ENCODE results near the gene FAM171A2.

Gene FAM171A2

DNA sequence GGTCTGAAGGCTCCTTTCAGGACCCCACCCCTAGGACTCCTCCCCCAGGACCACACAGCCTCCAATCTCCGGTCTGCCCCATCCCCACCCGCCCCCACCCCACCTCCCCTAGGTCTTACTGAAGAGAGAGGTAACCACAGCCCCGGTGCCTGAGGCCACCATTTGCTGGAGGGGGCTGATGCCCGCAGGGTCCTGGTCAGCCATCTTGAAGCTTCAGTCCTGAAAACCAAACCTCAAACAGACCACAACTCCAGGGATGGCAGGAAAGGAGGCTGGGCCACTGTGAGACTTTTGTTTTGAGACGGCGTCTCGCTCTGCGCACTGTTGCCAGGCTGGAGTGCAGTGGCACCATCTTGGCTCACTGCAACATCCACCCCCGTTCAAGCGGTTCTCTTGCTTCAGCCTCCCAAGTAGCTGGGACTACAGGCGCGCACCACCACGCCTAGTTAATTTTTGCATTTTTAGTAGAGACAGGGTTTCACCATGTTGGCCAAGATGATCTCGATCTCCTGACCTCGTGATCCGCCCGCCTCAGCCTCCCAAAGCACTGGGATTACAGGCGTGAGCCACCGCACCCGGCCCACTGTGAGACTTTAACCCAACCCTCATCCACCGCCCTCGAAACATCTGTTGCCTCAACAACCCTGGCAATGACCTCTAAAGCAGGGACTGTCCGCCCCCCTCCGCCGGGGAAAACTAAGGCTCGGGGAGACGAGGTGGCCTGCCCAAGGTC, 40.1 kb downstream of the FAM171A2 start:
- DNase-seq (ENCODE audit: low read depth): no peak

DNA sequence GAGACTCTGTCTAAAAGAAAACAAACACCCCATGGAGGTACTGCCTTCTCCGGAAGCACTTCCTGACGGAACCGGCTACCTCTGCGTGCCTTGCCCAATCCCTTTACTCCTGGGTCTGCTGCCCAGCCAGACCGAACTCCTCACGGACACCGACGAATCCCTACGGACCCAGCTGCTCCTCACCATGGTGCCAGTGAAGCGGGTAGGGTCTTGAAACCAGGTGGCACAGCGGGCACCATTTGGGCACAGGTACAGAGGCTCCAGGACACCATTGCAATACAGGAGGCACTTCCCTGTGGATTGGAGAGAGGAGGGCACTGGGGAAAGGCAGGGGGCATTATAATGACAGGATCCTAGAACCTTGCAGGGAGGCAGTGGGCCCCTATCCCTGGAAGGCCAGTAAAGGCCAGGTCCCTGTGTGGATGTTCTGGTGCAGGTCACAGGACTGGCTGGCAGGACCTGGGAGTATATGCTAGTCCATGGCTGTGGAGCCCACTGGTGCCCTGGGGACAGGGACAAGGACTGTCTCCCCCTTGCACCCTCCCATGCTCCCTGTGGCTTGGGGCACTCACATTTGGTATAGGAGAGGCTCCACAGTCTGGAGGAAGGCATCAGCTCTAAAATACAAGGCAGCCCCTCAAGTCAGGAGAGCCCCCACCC, 41.3 kb downstream of the FAM171A2 start:
- no peak for DNase-seq (ENCODE audit: low read depth)

DNA sequence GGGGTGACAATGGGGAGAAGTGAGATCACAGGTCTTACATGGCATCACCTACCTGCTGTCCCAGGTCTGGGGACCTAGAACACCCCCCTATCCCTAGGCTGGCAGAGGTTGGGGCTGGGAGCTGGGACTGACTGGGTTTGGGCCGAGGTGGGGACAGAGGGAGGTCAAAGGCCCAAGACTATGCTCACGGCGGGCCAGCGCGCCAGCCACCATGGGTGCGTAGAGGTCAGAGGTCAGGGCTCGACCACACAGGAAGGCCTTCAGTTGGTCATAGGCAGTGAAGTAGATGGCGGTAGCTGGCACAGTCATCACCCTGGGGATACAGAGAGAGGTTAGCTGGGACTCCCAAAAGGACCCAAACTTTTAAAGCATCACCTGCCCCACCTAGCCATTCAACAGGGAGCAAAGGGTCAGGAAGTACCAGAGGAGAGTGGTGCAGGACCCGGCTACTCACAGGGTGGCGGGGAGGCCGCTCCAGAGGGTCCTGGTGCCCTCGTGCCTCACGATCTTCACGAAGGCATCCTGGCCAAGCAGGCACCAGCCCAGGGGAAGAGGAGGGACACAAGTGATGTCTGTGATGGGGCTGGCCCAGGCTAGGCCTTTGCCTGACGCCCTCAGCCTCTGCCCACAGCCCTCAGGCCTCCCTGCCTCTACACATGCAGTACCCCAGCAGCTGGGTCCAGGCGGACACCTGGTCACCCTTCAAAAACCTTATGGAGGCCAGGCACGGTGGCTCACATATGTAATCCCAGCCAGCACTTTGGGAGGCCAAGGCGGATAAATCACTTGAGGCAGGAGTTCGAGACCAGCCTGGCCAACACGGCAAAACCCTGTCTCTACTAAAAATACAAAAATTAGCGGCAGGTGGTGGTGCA, 42.2 kb downstream of the FAM171A2 start:
- DNase-seq (ENCODE audit: low read depth): no peak

DNA sequence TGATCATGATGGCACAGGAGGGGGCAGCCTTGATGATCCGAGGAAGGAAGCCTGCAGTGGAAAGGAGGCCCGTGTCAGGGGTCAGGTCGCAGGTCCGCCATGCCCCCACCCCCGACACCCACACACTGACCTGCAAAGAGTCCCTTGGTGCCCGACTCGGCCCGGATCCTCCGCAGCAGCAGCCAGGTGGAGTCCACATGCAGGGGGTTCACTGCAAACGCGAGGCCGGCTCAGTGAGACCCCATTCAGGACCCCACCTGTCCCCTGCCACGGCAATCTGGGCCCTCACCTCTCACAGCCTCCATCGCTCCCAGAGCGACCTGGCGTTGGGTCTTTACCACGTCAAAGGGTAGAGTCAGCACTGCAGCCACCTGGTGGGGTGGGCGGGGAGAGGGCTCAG, 43.6 kb downstream of the FAM171A2 start:
- DNase-seq (ENCODE audit: low read depth): no peak

DNA sequence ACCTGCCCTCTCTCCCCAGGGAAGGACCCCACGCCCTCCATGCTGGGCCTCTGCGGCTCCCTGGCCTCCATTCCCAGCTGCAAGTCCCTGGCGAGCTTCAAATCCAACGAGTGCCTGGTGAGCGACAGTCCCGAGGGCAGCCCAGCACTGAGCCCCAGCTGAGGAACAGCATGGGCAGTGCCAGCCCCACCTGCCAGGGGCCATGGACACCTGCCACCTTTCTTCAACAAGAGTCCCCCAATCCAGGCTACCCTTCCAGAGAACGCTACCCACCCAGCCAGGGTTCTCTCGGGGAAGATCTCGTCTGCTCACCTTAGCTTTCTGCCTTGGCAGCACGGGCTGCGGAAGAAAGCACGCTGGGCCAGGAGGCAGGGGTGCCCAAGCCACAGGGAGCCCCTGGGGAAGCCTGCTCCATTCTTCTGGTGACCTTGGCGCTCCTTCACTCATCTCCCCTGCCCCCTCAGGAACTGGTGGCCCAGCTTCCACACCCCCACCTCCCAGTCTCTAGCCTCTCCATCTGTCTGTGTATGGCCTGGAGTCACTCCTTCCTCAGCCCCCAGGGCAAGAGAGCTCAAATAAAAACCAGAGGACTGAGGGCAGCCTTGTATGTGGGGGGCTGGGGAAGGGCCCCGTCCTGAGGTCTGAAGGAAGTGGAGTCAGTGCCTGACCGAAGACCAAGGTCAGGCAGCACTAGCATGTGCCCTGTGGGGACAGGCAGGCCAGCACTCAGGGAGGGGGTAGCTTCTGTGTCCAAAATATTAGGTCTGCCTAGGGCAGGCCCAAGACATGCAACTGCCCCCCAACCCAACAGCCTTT, 45.4 kb downstream of the FAM171A2 start:
- DNase-seq (ENCODE audit: low read depth): no peak

DNA sequence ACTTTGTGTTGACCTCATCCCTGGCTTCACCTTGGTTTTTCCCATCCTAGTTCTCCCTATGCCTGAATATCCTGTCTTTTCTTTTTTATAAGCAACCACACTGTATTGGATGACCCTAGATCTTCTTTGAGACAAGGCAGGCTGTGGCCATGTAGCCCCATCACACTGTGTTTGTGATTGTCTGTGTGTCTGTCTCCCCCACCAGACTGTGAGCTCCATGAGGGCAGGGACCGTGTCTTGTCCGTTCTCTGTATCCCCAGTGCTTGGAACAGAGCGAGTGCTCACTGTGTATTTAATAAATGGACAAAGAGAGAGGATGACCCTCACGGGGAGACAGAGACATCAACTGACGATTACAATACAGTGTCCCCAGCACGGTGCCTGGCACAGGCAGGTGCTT, 46.1 kb downstream of the FAM171A2 start:
- no peak for DNase-seq (ENCODE audit: low read depth)

DNA sequence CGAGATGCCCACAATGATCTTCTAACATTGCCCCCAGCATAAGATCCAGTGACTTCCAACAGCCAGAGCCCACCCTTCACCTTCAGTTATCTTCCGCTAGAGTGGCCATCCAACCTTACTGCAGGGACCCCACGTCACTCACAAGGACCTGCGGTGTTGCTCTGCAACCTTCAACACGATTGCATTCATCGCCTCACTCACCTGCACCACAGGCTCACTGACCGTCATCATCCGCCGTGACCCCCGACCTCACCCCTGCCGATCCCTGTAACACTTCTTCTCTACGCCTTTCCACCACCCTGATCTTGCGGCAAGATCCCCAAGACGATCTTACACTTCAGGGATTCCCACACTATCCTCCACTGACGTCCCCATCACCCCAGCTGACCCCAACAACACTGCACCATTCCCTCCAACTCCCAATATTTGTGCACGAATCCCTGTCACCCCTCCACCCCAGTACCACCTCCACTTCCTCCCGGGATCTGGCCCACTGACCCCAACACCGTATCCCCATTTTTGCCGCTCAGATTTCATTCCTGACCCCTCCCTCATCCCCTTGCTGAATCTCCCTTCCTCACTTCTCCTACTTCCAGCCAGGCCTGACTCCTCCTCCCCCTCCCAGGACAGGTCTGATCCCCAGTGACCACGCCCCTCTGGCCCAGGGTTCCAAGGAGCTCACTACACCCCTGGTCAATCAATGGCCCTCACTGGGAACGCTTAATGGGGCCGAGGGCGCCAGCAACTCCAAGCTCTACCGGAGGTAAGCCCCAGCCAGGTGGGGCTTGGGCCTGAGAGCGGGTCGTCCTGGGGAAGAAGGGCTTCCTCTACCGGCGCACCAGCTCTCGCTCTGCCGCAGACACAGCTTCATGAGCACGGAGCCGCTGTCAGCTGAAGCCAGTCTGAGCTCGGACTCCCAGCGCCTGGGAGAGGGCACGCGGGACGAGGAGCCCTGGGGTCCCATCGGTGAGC, 47.6 kb downstream of the FAM171A2 start:
- no peak for DNase-seq (ENCODE audit: low read depth)

DNA sequence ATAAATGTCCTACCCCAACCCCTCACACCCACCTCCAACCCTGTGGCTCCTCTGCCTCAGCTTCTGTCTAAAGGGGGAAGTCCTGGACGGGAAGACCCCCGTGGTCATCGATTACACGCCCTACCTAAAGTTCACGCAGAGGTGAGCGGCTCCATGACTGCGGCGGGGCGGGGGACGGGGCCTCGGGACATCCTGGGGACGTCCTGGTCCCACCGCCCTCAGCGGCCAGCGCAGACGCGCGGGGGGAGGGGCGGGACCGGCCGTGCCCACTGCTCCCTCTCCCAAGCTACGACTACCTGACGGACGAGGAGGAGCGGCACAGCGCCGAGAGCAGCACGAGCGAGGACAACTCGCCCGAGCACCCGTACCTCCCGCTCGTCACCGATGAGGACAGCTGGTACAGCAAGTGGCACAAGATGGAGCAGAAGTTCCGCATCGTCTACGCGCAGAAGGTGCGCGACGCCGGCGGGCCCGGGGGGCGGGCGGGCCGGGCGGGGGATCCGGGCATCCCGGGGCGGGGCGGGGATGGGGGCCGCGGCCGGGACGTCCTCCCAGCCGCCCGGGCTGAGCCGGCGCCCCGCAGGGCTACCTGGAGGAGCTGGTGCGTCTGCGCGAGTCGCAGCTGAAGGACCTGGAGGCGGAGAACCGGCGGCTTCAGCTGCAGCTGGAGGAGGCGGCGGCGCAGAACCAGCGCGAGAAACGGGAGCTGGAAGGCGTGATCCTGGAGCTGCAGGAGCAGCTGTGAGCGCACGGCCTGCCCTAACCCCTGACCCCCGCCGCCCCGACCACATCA, 48.6 kb downstream of the FAM171A2 start:
- DNase-seq (ENCODE audit: low read depth): no peak

DNA sequence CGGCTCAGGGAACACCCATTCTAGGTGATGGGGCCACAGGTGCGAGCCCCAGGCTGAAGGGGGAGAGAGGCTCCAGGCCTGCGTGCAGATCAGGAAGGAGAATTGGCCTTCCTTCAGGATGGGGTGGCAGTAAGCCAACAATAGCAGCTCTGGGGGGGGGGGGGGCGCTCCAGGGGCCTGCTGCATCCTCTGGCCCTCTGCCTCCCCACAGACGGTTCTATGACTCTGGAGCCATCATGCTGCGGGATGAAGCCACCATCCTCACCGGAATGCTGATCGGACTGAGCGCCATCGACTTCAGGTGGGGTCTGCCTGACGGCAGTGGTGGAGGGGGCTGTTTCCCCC, 49.2 kb downstream of the FAM171A2 start:
- DNase-seq (ENCODE audit: low read depth): no peak

DNA sequence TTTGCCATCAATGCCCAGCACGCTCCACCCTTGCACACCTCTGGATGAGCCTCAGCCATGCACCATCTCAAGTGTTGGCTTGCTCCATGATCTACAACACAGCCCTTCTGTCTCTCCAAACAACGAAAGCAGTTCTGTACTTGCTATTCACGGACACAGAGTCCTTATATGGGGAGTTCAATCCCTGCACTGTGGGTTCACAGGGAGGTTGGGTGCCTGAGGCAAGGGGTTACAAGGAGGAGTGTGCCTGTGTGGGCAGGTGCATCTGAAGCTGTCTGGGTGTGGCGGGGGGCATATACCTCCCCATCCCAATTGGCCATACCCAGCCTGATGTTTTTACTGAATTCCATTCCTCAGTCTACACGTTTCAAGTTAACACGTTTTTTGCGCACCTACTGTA, 49.6 kb downstream of the FAM171A2 start:
- no peak for DNase-seq (ENCODE audit: low read depth)

DNA sequence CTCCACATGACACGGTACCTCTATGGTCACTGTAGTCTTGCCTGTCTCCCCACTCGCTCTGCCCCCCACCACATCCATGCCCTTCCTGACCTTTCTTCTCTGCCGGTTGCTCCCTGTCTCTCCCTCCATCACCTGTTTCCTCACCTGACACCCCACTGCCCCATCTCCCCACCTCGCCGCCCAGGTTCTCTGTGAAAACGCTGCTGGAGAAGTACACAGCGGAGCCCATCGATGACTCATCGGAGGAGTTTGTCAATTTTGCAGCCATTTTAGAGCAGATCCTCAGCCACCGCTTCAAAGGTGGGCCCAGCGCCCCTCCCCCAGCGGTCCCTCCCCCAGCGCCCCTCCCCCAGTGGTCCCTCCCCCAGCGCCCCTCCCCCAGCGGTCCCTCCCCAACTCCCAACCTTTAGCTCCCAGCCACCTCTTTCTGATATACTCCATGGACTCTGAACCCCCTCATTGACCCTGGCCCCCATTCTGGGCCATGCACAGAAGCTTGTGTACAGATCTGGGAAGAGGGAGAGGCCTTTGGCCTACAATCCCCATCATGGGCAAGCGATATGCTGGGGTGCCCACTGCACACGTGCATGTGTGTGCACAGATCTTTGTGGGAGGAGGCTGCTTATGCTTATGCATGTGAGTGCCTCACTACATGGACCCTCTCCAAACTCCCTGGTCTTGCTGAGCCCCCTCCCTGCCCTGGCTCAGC, 51.1 kb downstream of the FAM171A2 start:
- no peak for DNase-seq (ENCODE audit: low read depth)

DNA sequence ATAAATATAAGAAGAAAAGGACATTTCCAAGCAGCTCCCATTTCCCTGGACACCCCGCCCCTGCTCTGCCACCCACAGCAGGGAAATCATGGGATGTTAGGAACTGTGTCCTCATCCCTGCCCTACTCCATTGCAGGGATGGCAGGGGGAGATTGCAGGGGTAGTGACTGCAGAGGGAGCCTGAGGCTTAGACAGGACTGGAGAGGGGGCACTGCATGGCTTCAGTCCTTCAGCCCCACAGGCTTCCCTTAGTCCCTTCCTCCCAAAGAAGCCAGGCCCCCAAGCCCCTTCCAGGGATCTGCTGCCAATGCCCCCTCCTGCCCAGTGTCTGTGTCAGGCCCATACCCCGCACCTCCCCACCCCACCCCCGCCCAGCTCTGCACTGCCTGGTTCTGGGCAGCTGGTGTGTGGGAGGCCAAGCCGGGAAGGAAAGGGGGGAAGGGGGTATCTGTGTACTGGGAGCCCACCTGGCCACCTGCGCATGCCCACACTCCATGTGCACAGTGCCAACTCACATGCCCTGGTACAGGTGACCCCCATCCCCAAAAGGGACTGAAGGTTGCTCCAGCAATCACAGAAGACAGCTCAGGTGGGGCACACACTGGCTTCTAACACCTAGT, 52.0 kb downstream of the FAM171A2 start:
- no peak for DNase-seq (ENCODE audit: low read depth)

DNA sequence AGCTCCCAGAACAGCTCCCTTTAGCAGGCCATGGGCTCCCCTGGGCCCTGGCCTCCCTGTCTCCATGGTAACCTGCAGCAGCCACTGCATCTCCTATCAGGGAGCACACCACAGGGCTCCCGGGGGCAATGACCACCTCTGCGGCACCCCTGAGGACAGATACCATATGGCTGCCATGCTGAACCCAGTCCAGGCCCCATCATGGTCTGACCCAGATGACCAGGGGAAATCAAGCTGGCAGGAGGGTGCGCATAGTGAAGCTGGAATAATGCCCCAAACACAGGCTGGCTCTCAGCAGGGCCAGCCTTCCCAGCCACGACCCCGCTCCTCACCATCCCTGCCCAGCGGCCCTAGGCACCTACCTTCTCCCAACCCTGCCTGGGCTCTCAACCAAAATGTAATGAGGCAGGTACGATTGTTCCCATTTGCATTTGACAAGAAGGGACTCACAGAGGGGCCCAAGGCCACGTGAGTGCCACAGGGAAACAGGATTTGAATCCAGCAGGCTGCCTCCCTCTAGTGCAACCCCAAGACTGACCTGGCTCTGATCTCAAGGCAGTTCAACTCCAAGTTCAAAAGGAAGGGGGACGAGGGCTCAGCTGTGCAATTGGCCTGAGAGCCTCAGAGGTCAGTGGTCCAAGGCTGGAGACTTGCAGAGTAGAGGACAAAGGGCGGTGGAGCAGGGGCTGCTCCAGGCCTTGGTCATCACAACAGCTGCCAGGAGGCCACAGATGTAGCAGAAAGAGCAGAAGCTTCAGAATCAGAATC, 52.9 kb downstream of the FAM171A2 start:
- DNase-seq (ENCODE audit: low read depth): no peak

DNA sequence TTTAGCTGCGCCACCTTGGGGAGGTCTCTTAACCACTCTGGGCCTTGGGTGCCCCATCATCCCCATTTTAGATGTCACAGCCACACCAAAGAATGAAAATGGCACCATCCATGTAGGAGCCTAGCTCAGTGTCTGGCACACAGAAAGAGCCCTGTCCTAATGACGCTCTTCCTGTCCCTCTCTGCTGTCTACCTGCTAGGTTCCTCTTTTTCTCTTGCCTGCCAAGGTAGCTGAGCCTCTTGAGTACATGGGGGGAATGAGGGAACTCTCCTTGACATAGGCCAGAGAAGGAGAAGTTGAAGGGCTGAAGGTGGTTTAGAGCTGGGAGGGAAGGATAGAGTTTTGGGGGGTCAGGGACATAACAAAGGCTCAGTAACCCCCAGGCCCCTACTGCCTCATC, 53.5 kb downstream of the FAM171A2 start:
- no peak for DNase-seq (ENCODE audit: low read depth)

DNA sequence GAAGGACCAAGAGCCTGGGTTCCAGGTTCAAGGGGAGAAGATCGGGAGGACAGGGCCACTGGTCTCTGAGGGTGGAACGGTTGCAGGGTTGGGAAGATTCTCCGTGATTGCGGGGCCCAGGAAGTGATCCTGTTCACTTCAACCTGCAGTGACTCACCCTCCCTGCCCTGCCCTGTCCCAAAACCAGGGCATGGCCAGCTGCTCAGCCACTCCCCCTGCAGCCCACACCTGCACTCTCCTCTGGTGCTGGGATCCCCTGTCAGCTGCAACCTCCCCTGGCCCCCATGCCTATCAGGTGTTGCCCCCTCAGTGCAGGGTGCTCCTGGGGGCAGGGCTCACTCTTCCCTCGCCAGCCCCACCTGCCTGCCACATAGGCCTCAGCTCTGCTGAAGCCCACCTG, 54.2 kb downstream of the FAM171A2 start:
- no peak for DNase-seq (ENCODE audit: low read depth)

DNA sequence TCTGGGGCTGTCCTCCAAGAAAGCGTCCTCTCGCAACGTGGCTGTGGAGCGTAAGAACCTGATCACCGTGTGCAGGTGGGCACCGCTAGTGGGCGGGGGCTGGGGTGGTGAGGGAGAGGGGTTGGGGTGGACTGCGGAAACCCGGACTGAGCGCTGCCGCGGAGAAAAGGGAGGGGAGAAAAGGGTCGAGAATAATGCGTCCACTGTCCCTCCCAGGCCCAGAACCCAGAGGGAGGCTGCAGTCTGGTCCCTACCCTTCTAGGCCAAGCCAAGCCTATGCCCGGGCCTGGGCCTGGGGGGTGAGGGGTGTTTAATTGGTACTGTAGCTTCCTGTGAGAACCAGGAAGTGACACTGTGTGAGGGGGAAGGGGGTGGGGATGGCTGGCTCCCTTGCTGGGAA, 54.8 kb downstream of the FAM171A2 start:
- DNase-seq (ENCODE audit: low read depth): no peak

DNA sequence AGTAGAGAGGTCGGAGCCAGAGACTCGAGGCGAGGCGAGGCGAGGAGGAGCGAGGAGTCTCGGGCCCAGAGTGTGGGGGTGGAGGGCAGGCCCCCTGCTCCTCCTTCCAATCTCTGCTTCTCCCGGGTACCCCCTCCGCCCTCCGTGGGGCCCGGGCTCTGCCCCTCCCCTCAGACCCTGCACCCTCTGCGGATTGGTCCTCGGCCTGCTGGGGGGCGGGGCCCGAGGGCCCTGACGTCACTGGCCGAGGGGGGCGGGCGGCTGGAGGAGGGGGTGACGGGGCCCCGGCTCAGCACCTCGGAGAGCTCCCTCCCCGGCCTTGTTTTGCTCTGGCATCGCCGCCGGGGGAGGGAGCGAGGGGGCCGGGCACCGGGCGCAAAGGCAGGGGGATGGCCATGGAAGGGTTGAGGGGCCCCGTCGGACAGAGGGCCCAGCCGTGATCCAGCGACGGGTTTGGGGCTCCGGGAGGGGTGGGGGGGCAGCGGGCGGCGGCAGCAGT, 55.3 kb downstream of the FAM171A2 start, which contains the start of gene RUNDC3A:
Gene RUNDC3A (plus strand): TSS at position 282 of the 499 bp plus-strand sequence. CDS start 232 bp downstream, outside the sequence.
- peak; percentile 83 for DNase-seq (ENCODE audit: low read depth)
